IMR-90 (cell line): ENCODE data around the gene ABO.

ENCODE experiments used
- NFE2L2 ChIP-seq: fragments of 150-350 bp; IDR thresholded peaks from 2 replicates; pipeline ENCODE4 v1.6.1; 2016; ENCODE audit warnings: low read depth, mild to moderate bottlenecking, low read length
- POLR2A ChIP-seq: IDR thresholded peaks from 2 replicates; pipeline ENCODE4 v1.6.1; 2012; ENCODE audit warnings: mild to moderate bottlenecking, low read depth, low read length
- RFX5 ChIP-seq: IDR thresholded peaks from 2 replicates; pipeline ENCODE4 v1.8.0; 2012; ENCODE audit warnings: low read depth, mild to moderate bottlenecking, low read length, moderate library complexity
- TF ChIP-seq, protein P1 (sequence below): conservative IDR thresholded peaks from 2 replicates; pipeline ENCODE4 v1.5.1; 2012; ENCODE audit warnings: mild to moderate bottlenecking, low read depth, low read length, improper control_type of control experiment

DNA sequence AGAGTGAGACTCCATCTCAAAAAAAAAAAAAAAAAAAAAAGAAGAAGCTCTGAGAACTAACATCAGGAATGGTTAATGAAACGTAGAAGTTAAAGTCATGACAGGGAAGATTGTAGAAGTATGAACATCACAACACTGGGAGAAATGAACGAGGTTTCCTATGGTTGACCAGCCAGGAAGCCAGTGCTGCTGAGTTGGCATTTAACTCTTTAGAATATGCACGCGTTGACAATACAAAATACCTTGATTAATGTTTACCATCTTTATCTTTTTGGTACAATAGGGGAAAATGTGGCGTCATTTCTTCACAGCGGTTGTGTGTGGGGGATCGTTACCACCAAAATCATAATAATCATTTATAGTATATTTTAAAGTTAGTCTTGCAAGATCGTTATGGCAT lies 32.0 kb downstream of the ABO start:
- no peak for TF ChIP-seq RFX5
- TF ChIP-seq, protein P1, sequence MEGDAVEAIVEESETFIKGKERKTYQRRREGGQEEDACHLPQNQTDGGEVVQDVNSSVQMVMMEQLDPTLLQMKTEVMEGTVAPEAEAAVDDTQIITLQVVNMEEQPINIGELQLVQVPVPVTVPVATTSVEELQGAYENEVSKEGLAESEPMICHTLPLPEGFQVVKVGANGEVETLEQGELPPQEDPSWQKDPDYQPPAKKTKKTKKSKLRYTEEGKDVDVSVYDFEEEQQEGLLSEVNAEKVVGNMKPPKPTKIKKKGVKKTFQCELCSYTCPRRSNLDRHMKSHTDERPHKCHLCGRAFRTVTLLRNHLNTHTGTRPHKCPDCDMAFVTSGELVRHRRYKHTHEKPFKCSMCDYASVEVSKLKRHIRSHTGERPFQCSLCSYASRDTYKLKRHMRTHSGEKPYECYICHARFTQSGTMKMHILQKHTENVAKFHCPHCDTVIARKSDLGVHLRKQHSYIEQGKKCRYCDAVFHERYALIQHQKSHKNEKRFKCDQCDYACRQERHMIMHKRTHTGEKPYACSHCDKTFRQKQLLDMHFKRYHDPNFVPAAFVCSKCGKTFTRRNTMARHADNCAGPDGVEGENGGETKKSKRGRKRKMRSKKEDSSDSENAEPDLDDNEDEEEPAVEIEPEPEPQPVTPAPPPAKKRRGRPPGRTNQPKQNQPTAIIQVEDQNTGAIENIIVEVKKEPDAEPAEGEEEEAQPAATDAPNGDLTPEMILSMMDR: no peak
- no peak for TF ChIP-seq POLR2A
- no peak for TF ChIP-seq NFE2L2
